ENCODE measurements around the gene FCHSD1.

FCHSD1 gene

GRCh38 chr5:141598391-141599345 lies 52.5 kb downstream of the FCHSD1 start:
- H3K27ac ChIP-seq (ENCODE audit: low read length) = peak overlapping the region; percentile 58

GRCh38 chr5:141597814-141598213 lies 53.4 kb downstream of the FCHSD1 start:
- Histone ChIP-seq H3K4me3 (ENCODE audit: low read length in 2 of 2) (no peak overlapping the region), H3K9me3 (ENCODE audit: control insufficient read depth in 2 of 2, low read length in 2 of 2) (no peaks in the 10 kb centered on the region), H3K27ac (ENCODE audit: low read length) (no peak overlapping the region), H3K27me3 (ENCODE audit: control insufficient read depth in 1 of 2, insufficient read depth in 2 of 2, low read length in 2 of 2) (no peaks in the 10 kb centered on the region), H3K36me3 (ENCODE audit: control insufficient read depth in 2 of 2, insufficient read depth in 2 of 2, low read length in 2 of 2) (no peaks in the 10 kb centered on the region), H3K9ac (ENCODE audit: low read length in 2 of 2) (no peak overlapping the region), H3K4me1 (ENCODE audit: control insufficient read depth, insufficient read depth, low read length) (peaks cover 6% of the 10 kb centered on the region)

More at GRCh38 chr5:141598391-141599345, 52.5 kb downstream of the FCHSD1 start:
- H3K36me3 ChIP-seq (ENCODE audit: control insufficient read depth in 2 of 2, insufficient read depth in 2 of 2, low read length in 2 of 2) = no peaks in the 10 kb centered on the region
- no peaks in the 10 kb centered on the region for H3K9me3 ChIP-seq (ENCODE audit: control insufficient read depth in 2 of 2, low read length in 2 of 2)
- H3K27me3 ChIP-seq (ENCODE audit: control insufficient read depth in 1 of 2, insufficient read depth in 2 of 2, low read length in 2 of 2) = no peaks in the 10 kb centered on the region
- H3K9ac ChIP-seq (ENCODE audit: low read length in 2 of 2) = peak overlapping the region in 1 of 2 donors; percentile 29
- peaks cover 6% of the 10 kb centered on the region for H3K4me1 ChIP-seq (ENCODE audit: control insufficient read depth, insufficient read depth, low read length)
- no peak overlapping the region for H3K4me3 ChIP-seq (ENCODE audit: low read length in 2 of 2)

GRCh38 chr5:141597394-141597793 lies 53.8 kb downstream of the FCHSD1 start:
- Histone ChIP-seq H3K27ac (ENCODE audit: low read length) (no peak overlapping the region), H3K4me3 (ENCODE audit: low read length in 2 of 2) (no peak overlapping the region), H3K4me1 (ENCODE audit: control insufficient read depth, insufficient read depth, low read length) (peaks cover 6% of the 10 kb centered on the region), H3K36me3 (ENCODE audit: control insufficient read depth in 2 of 2, insufficient read depth in 2 of 2, low read length in 2 of 2) (no peaks in the 10 kb centered on the region), H3K9me3 (ENCODE audit: control insufficient read depth in 2 of 2, low read length in 2 of 2) (no peaks in the 10 kb centered on the region), H3K9ac (ENCODE audit: low read length in 2 of 2) (no peak overlapping the region), H3K27me3 (ENCODE audit: control insufficient read depth in 1 of 2, insufficient read depth in 2 of 2, low read length in 2 of 2) (no peaks in the 10 kb centered on the region)

- Histone ChIP-seq H3K9me3 (ENCODE audit: control insufficient read depth in 2 of 2, low read length in 2 of 2) (no peaks in the 10 kb centered on the region), H3K9ac (ENCODE audit: low read length in 2 of 2) (no peak overlapping the region), H3K36me3 (ENCODE audit: control insufficient read depth in 2 of 2, insufficient read depth in 2 of 2, low read length in 2 of 2) (no peaks in the 10 kb centered on the region), H3K27me3 (ENCODE audit: control insufficient read depth in 1 of 2, insufficient read depth in 2 of 2, low read length in 2 of 2) (no peaks in the 10 kb centered on the region), H3K4me1 (ENCODE audit: control insufficient read depth, insufficient read depth, low read length) (peaks cover 6% of the 10 kb centered on the region), H3K27ac (ENCODE audit: low read length) (no peak overlapping the region), H3K4me3 (ENCODE audit: low read length in 2 of 2) (no peak overlapping the region)
Measured at GRCh38 chr5:141596867-141597266, 54.4 kb downstream of the FCHSD1 start.

- no peak overlapping the region for H3K27ac ChIP-seq (ENCODE audit: low read length)
- H3K4me3 ChIP-seq (ENCODE audit: low read length in 2 of 2) = no peak overlapping the region
Measured at GRCh38 chr5:141590127-141590526, 61.1 kb downstream of the FCHSD1 start.

More at GRCh38 chr5:141590127-141590526, 61.1 kb downstream of the FCHSD1 start:
- Histone ChIP-seq H3K36me3 (ENCODE audit: control insufficient read depth in 2 of 2, insufficient read depth in 2 of 2, low read length in 2 of 2) (peaks cover 8% of the 10 kb centered on the region in 2 donors), H3K27me3 (ENCODE audit: control insufficient read depth in 1 of 2, insufficient read depth in 2 of 2, low read length in 2 of 2) (no peaks in the 10 kb centered on the region), H3K9ac (ENCODE audit: low read length in 2 of 2) (no peak overlapping the region), H3K9me3 (ENCODE audit: control insufficient read depth in 2 of 2, low read length in 2 of 2) (no peaks in the 10 kb centered on the region), H3K4me1 (ENCODE audit: control insufficient read depth, insufficient read depth, low read length) (no peaks in the 10 kb centered on the region)
